Stimulated activated CD8-positive, alpha-beta memory T cell treated with anti-CD3 and anti-CD28 coated beads, Interleukin-4, amount 100 ng/mL, for 24 hours (primary cell): ENCODE measurements around the gene IL21.

Source experiments
- DNase-seq: peaks from one replicate; pipeline ENCODE4 v3.0.0-alpha.2; 2020; ENCODE audit warnings: low read depth

IL21 gene

GRCh38 chr4:122633211-122633610, 12.3 kb upstream of the IL21 start:
- DNase-seq = no peak

GRCh38 chr4:122632396-122633143, 11.7 kb upstream of the IL21 start:
- no peak for DNase-seq

GRCh38 chr4:122625156-122625555, 4.3 kb upstream of the IL21 start:
- no peak for DNase-seq

GRCh38 chr4:122624205-122624604, 3.3 kb upstream of the IL21 start:
- DNase-seq = no peak

- no peak for DNase-seq
Observed at GRCh38 chr4:122623637-122624166, 2.8 kb upstream of the IL21 start.

- no peak for DNase-seq
Observed at GRCh38 chr4:122622400-122622799, 1.5 kb upstream of the IL21 start.

- DNase-seq = no peak
Observed at GRCh38 chr4:122619611-122620010, 1.3 kb downstream of the IL21 start.

GRCh38 chr4:122617597-122618593, 3.0 kb downstream of the IL21 start:
- no peak for DNase-seq

- no peak for DNase-seq
Observed at GRCh38 chr4:122616915-122617596, 3.8 kb downstream of the IL21 start.

- DNase-seq = no peak
Observed at GRCh38 chr4:122614621-122615020, 6.2 kb downstream of the IL21 start.

- no peak for DNase-seq
Observed at GRCh38 chr4:122612540-122612939, 8.3 kb downstream of the IL21 start.

- no peak for DNase-seq
Observed at GRCh38 chr4:122606364-122607043, 14.4 kb downstream of the IL21 start.

- DNase-seq = no peak
Observed at GRCh38 chr4:122604146-122604545, 16.7 kb downstream of the IL21 start.

GRCh38 chr4:122603156-122603574, 17.7 kb downstream of the IL21 start:
- DNase-seq = no peak

GRCh38 chr4:122602277-122603142, 18.4 kb downstream of the IL21 start:
- DNase-seq = no peak

- no peak for DNase-seq
Observed at GRCh38 chr4:122591196-122591595, 29.7 kb downstream of the IL21 start.

GRCh38 chr4:122588453-122589238, 32.2 kb downstream of the IL21 start:
- no peak for DNase-seq

- no peak for DNase-seq
Observed at GRCh38 chr4:122584519-122584918, 36.3 kb downstream of the IL21 start.

- no peak for DNase-seq
Observed at GRCh38 chr4:122583906-122584305, 37.0 kb downstream of the IL21 start.
